ENCODE results near the gene GNRH2. TPM values are rescaled to one million over a fixed set of nuclear protein-coding genes. Genes with fewer than 3 reads are reported as not detected.
"Not testable (repeated sequence)": the region's sequence is repeated elsewhere in the genome, so short reads cannot be mapped to it uniquely, and the experiment has no call there.

Gene GNRH2
- total RNA-seq, 4 donors from 2014 or later: not detected

- H3K36me3 ChIP-seq: no peaks in the 10 kb centered on the region
- intact Hi-C loops (cut with DNase I): no loop called here
- no peaks in the 10 kb centered on the region for H3K4me1 ChIP-seq
- H3K4me3 ChIP-seq: no peak overlapping the region
- H3K9me3 ChIP-seq: no peaks in the 10 kb centered on the region
- no peak for TF ChIP-seq POLR2AphosphoS5 (IDR thresholded peaks at IDR 0.05)
- no peak for TF ChIP-seq EP300 (IDR thresholded peaks at IDR 0.05)
- TF ChIP-seq POLR2A (IDR thresholded peaks at IDR 0.05; ENCODE audit: low read depth): no peak
- no peak for TF ChIP-seq CTCF (IDR thresholded peaks at IDR 0.05)
- H3K27me3 ChIP-seq: no peaks in the 10 kb centered on the region
- 100% methylated on average over 2 of the region's 3 CpGs for WGBS
- no peak for DNase-seq (ENCODE audit: extremely low spot score)
- no peak overlapping the region for H3K27ac ChIP-seq (replicated peaks in 1 of 4)
These were observed 16.1 kb downstream of the GNRH2 start for GRCh38 chr20:3059489-3059888.

GRCh38 chr20:3064119-3064518 is 20.7 kb downstream of the GNRH2 start:
- intact Hi-C loops (cut with DNase I); H3K27ac ChIP-seq (replicated peaks in 1 of 4); H3K4me1 ChIP-seq; H3K9me3 ChIP-seq; DNase-seq (ENCODE audit: extremely low spot score); H3K27me3 ChIP-seq; H3K36me3 ChIP-seq; H3K4me3 ChIP-seq: not testable (repeated sequence)
- WGBS: 97% methylated on average over 6 of the region's 6 CpGs

GRCh38 chr20:3067139-3068014 is 24.0 kb downstream of the GNRH2 start:
- H3K9me3 ChIP-seq: no peaks in the 10 kb centered on the region
- DNase-seq (ENCODE audit: extremely low spot score): no peak
- no peak overlapping the region for H3K4me3 ChIP-seq
- intact Hi-C loops (cut with DNase I): no loop called here
- H3K4me1 ChIP-seq: peaks cover 7 to 12% (median 11%) of the 10 kb centered on the region in 4 donors
- peaks cover 0 to 29% (median 13%) of the 10 kb centered on the region in 4 donors for H3K27me3 ChIP-seq
- 88% methylated on average over 22 of the region's 23 CpGs for WGBS
- TF ChIP-seq EP300 (IDR thresholded peaks at IDR 0.05) (no peak), POLR2A (IDR thresholded peaks at IDR 0.05; ENCODE audit: low read depth) (no peak), CTCF (IDR thresholded peaks at IDR 0.05) (no peak), POLR2AphosphoS5 (IDR thresholded peaks at IDR 0.05) (no peak)
- H3K36me3 ChIP-seq: no peaks in the 10 kb centered on the region
- no peak overlapping the region for H3K27ac ChIP-seq (replicated peaks in 1 of 4)

GRCh38 chr20:3068075-3068474 is 24.7 kb downstream of the GNRH2 start:
- Histone ChIP-seq H3K27ac (replicated peaks in 1 of 4) (no peak overlapping the region), H3K4me3 (no peak overlapping the region), H3K36me3 (no peaks in the 10 kb centered on the region), H3K27me3 (peaks cover 0 to 36% (median 13%) of the 10 kb centered on the region in 4 donors), H3K9me3 (no peaks in the 10 kb centered on the region), H3K4me1 (peaks cover 7 to 16% (median 14%) of the 10 kb centered on the region in 4 donors)
- intact Hi-C loops (cut with DNase I): no loop called here
- WGBS: 69% methylated on average over 7 of the region's 8 CpGs
- TF ChIP-seq EP300 (IDR thresholded peaks at IDR 0.05): no peak
- TF ChIP-seq POLR2AphosphoS5 (IDR thresholded peaks at IDR 0.05): no peak
- no peak for TF ChIP-seq POLR2A (IDR thresholded peaks at IDR 0.05; ENCODE audit: low read depth)
- no peak for TF ChIP-seq CTCF (IDR thresholded peaks at IDR 0.05)
- DNase-seq (ENCODE audit: extremely low spot score): no peak

- no peak for DNase-seq (ENCODE audit: extremely low spot score)
- 79% methylated on average over 7 of the region's 8 CpGs for WGBS
- Histone ChIP-seq H3K4me1 (peaks cover 7 to 16% (median 14%) of the 10 kb centered on the region in 4 donors), H3K9me3 (no peaks in the 10 kb centered on the region), H3K4me3 (no peak overlapping the region), H3K27me3 (peaks cover 0 to 46% (median 13%) of the 10 kb centered on the region in 4 donors), H3K36me3 (no peaks in the 10 kb centered on the region), H3K27ac (replicated peaks in 1 of 4) (no peak overlapping the region)
- TF ChIP-seq CTCF (IDR thresholded peaks at IDR 0.05) (no peak), POLR2A (IDR thresholded peaks at IDR 0.05; ENCODE audit: low read depth) (no peak), EP300 (IDR thresholded peaks at IDR 0.05) (no peak), POLR2AphosphoS5 (IDR thresholded peaks at IDR 0.05) (no peak)
- intact Hi-C loops (cut with DNase I): no loop called here
These were observed 25.8 kb downstream of the GNRH2 start for GRCh38 chr20:3068986-3069900.

Measured in esophagus muscularis mucosa (tissue), 4 donors.